HG03108 (cell line): ENCODE measurements around the gene ZNF764.

Source experiments
- ATAC-seq: cut with Tn5 transposase; IDR thresholded peaks from one replicate; pipeline ENCODE4 v1.9.1; 2021; ENCODE audit warnings: moderate library complexity; ENCODE audit not compliant: unreplicated experiment

ZNF764 gene

GRCh38 chr16:30570636-30571444 lies 12.7 kb upstream of the ZNF764 start:
- no peak for ATAC-seq

DNA sequence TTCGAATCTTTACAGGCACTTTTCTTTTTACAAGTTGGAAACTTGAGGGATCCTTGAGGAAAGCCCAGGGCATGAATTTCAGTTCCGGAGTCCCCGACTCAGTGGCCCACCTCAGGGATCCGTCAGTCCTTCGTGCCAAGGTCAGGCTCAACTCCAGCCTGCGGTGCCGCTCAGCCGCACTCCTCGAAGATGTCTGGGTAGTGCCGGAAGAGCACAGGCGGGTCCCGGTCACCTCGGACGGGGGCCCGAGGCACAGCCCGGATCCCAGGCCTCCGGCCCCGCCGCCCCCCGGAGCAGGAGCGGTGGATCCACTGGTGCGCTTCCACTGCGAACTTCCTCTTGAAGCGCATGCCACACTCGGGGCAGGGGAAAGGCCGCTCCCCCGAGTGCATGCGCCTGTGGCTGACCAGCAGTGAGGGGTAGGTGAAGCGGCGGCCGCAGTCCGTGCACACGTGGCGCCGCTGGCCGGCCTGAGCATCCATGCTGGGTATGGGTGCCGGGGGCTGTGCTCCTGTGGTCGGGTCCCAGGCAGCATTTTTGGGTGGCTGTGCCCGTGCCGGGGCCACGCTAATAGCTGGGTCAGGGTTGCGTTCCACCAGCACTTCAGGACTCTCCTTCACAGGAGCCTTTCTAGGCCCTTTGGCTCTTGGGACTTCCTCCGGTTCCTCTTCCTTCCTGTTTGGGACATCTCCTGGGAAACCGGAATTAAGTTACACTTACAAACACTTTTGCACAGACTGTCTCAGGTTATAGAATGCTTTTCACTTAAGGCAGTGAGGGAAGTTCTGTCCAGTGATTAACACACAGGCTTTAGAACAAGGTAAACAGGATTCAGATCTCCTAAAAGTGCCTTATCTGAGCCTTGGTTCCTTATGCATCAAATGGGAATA lies 11.8 kb upstream of the ZNF764 start:
- no peak for ATAC-seq

DNA sequence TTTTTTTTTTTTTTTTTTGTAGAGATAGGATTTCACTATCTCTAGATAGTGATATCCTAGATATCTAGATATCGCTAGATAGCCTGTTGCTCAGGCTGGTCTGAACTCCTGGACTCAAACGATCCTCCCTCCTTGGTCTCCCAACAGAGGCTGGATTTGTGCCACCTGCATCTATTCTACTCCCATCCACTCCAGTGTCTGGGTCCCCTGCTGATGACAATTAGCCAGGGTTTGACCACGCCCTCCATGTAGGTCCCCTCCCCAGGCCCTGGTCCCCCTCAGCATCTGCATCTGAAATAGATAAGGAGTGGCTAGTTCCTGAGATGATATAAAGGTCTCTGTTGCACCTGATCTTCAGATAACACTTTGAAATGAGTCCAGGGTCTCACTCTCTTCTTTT lies 11.1 kb upstream of the ZNF764 start:
- ATAC-seq = no peak

- ATAC-seq = peak; percentile 38
Observed at GRCh38 chr16:30567991-30568638, 9.9 kb upstream of the ZNF764 start.

DNA sequence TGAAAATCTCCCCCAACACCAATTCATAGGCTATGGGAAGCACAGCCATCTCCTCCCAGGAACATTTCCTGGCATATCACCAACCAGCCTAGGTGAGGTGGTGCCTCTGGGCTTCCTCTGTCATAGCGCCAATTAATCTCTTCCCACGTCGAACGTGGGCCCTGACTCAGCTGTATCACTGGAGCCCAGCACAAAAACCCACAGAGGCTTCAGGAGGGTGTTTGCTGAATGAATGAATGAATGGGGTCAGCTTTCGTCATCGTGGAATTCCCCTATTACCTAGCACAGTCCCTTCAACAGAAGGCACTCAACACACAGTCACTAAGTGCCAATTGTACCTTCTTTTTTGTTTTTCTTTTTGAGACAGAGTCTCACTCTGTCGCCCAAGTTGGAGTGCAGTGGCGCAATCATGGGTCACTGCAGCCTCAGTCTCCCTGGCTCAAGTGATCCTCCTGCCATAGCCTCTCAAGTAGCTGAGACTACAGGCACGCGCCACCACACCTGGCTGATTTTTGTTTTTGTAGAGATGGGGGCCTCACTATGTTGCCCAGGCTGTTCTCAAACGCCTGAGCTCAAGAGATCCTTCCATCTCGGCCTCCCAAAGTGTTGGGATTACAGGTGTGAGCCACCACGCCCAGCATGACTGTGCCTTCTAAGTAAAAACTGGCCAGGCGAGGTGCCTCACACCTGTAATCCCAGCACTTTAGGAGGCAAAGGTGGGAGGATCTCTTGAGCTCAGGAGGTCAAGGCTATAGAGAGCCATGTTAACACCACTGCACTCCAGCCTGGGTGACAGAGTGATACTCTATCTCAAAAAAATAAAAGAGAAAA lies 9.2 kb upstream of the ZNF764 start:
- no peak for ATAC-seq

- ATAC-seq = no peak
Observed at GRCh38 chr16:30566531-30566930, 8.4 kb upstream of the ZNF764 start.

- no peak for ATAC-seq
Observed at GRCh38 chr16:30565984-30566383, 7.8 kb upstream of the ZNF764 start.

DNA sequence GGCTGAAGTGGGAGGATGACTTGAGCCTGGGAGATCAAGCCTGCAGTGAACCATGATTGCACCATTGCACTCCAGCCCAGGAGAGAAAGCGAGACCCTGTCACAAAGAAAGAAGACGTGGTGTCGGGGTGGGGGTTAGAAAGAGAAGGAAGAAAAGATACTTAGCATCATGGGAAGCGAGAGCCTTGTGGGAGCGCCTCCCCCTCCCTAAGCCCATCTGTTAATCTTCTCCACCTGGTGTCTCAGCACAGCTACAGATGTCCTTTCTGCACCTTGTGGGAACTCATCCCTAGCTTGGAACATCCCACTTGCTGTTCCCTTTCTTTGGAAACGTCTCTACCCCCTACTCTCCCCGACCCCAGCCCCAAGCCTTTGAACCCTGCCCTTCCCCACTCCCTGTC lies 7.4 kb upstream of the ZNF764 start:
- no peak for ATAC-seq

GRCh38 chr16:30562021-30562420 lies 3.8 kb upstream of the ZNF764 start:
- no peak for ATAC-seq

GRCh38 chr16:30561089-30561816 lies 3.1 kb upstream of the ZNF764 start:
- no peak for ATAC-seq

DNA sequence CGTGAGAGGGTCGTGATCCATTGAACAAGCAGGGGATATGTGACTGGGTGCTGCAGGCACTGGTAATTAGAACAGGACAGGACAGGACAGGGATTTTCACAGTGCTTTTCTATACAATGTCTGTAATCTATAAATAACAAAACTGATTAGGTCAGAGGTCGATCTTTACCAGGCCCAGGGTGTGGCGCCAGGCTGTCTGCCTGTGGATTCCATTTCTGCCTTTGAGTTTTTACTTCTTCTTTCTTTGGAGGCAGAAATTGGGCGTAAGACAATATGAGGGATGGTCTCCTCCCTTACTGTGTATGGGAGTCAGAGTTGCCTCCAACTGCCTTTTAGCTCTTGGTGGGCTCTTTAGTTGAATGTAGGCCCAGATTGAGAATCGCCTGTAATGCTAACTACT lies 1.5 kb upstream of the ZNF764 start:
- ATAC-seq = no peak

DNA sequence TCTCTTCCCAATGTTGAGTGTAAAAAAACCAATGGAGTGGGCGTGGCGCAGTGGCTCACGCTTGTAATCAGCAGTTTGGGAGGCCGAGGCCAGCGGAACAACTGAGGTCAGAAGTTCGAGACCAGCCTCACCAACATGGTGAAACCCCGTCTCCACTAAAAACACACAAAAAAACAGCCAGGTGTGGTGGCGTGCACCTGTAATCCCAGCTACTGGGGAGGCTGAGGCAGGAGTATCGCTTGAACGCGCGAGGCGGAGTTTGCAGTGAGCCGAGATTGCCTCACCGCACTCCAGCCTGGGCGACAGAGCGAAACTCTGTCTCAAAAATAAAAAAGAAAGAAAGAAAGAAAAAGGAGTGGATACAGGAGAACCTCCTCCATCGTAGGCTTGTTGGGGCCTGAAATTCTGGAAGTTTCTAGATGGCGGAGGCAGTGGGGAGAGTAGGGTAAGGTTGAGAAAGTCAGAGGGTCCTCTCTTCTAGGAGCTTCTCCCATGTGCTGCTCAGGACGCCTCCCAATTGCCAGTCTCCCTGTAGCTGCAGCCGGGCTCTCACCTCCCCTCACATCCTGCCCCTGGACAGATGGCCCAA lies 709 bp upstream of the ZNF764 start:
- no peak for ATAC-seq

GRCh38 chr16:30557707-30557956 lies 542 bp downstream of the ZNF764 start:
- no peak for ATAC-seq

GRCh38 chr16:30556125-30556473 lies 2.1 kb downstream of the ZNF764 start:
- ATAC-seq = no peak

DNA sequence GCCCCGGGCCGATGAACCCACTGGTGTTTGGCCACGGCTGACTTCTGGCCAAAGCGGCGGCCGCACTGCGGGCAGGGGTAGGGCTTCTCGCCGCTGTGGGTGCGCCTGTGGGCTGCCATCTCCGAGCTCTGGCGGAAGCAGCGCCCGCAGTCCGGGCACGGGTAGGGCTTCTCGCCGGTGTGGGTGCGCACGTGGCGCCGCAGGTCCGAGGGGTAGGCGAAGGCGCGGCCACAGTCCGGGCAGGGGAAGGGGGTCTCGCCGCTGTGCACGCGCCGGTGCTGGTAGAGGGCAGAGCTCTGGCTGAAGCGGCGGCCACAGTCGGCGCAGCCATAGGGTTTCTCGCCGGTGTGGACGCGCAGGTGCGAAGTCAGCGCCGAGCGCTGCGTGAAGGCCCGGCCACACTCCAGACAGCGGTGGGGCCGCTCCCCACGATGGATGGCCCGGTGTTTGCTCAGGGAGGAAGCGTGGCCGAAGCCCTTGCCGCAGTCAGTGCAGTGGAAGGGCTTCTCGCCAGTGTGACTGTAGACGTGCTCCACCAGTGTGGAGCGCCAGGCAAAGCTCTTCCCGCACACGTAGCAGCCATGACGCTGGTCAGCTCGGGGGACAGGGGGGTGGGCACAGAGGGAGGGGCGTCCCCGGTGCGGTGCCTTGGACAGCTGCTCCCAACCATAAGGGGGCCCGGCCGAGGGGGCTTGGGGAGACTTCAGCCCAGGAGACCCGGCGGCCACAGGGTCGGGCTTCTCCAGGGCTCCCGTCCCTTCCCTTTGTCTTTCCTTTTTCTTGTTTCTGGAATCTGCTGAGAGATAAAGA lies 2.7 kb downstream of the ZNF764 start:
- ATAC-seq = no peak

- no peak for ATAC-seq
Observed at GRCh38 chr16:30554557-30555314, 3.4 kb downstream of the ZNF764 start.

- no peak for ATAC-seq
Observed at GRCh38 chr16:30553393-30553899, 4.7 kb downstream of the ZNF764 start.

DNA sequence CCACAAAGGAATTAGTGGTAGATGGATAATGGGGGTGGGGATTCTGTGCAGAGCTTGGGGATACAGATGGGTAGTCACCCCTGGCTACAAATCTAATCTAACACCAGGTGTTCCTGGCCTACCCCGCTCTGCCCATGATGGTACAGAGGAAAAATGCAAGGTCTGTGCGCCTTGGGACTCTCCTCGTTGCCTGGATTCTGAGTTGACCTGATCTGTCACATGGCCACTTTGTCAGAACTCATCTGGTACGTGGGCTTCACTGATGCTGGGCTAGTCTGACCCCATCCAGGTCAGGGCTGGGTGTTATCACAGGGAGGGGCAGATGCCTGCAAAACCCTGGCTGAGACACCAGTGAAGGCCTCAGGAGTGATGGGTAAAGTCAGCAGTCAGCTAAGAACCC lies 5.2 kb downstream of the ZNF764 start:
- ATAC-seq = no peak
